Measurements from ENCODE around the gene CAT.

GRCh38 chr11:34501500-34501899 is 62.8 kb downstream of the CAT start:
- TF ChIP-seq POLR2A (IDR thresholded peaks at IDR 0.05) (no peak), CTCF (IDR thresholded peaks at IDR 0.05) (no peak), EP300 (IDR thresholded peaks at IDR 0.05) (no peak)
